Cardiac muscle cell (in vitro differentiated cells and primary cell): ENCODE data around the gene SPOCK3. TPM values are rescaled to one million over a fixed set of nuclear protein-coding genes. Genes with fewer than 3 reads are reported as not detected.

Experiments
- DNase-seq, 2 donors: peaks; one replicate each; pipeline versions ENCODE4 v3.0.0 to v3.0.0-alpha.2; 2010 to 2017; ENCODE audit warnings: low read depth in 1 of 2, low spot score in 1 of 2
- H3K27ac ChIP-seq: fragments of 200-600 bp; sonication (generic); 2 replicates; pipeline ENCODE4 v1.5.1; 2016
- H3K27me3 ChIP-seq: fragments of 200-600 bp; sonication (generic); 2 replicates; pipeline ENCODE4 v1.6.0; 2016; ENCODE audit warnings: control low read depth
- H3K36me3 ChIP-seq: fragments of 200-600 bp; sonication (generic); 2 replicates; pipeline ENCODE4 v1.5.1; 2016; ENCODE audit warnings: control low read depth
- H3K4me1 ChIP-seq: fragments of 200-600 bp; sonication (generic); 2 replicates; pipeline ENCODE4 v1.8.1; 2017; ENCODE audit warnings: low read depth, mild to moderate bottlenecking, mixed run types
- H3K4me3 ChIP-seq: fragments of 200-600 bp; sonication (generic); 2 replicates; pipeline ENCODE4 v1.5.1; 2016; ENCODE audit warnings: mild to moderate bottlenecking
- H3K9me3 ChIP-seq: fragments of 200-600 bp; sonication (generic); 2 replicates; pipeline ENCODE4 v1.5.1; 2017; ENCODE audit warnings: low read depth, mild to moderate bottlenecking, control low read depth
- polyA plus RNA-seq: library from polyadenylated mRNA; unstranded; fragments of >200 nt; fragmentation: Nextera tagmentation; extraction: Ambion mirVana; gene quantifications from 2 replicates; pipeline ENCODE4 v1.2.1, GENCODE V29; 2016
- total RNA-seq: library from RNA; depleted of rRNA; stranded (reverse); fragments of >200 nt; gene quantifications from 2 replicates; pipeline ENCODE4 v1.2.3, GENCODE V29; 2016
- TF ChIP-seq, protein P1 (sequence below): IDR thresholded peaks from 2 replicates; pipeline ENCODE4 v1.5.1; 2012; ENCODE audit warnings: low read depth, mild to moderate bottlenecking, low read length

Gene SPOCK3
- total and polyA plus RNA-seq, 2 experiments from 2014 or later, result 1.3 to 4.6 TPM

DNA sequence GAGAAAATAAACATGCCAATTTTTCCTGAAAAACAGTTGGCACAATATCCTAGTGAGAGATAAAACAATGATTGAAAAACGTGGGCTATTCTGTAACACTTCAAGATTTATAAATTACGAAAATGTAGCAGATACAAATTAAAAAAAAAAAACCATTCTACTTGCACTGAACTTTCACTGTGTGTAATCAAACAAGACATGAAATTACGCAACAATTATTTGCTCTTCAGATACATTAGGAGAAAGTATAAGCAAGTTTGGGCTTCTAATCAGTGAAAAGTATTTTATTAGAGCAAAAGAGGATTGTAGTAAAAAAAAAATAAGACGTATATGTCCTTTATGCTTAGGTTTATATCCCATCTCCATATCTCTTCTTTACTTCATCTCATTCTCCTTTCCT lies 320.4 kb downstream of the SPOCK3 start:
- DNase-seq, result no peak
- TF ChIP-seq, protein P1, sequence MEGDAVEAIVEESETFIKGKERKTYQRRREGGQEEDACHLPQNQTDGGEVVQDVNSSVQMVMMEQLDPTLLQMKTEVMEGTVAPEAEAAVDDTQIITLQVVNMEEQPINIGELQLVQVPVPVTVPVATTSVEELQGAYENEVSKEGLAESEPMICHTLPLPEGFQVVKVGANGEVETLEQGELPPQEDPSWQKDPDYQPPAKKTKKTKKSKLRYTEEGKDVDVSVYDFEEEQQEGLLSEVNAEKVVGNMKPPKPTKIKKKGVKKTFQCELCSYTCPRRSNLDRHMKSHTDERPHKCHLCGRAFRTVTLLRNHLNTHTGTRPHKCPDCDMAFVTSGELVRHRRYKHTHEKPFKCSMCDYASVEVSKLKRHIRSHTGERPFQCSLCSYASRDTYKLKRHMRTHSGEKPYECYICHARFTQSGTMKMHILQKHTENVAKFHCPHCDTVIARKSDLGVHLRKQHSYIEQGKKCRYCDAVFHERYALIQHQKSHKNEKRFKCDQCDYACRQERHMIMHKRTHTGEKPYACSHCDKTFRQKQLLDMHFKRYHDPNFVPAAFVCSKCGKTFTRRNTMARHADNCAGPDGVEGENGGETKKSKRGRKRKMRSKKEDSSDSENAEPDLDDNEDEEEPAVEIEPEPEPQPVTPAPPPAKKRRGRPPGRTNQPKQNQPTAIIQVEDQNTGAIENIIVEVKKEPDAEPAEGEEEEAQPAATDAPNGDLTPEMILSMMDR, result no peak
- Histone ChIP-seq H3K4me3 (no peak overlapping the region), H3K36me3 (no peaks in the 10 kb centered on the region), H3K27me3 (no peaks in the 10 kb centered on the region), H3K4me1 (no peaks in the 10 kb centered on the region), H3K9me3 (no peaks in the 10 kb centered on the region), H3K27ac (no peak overlapping the region)

DNA sequence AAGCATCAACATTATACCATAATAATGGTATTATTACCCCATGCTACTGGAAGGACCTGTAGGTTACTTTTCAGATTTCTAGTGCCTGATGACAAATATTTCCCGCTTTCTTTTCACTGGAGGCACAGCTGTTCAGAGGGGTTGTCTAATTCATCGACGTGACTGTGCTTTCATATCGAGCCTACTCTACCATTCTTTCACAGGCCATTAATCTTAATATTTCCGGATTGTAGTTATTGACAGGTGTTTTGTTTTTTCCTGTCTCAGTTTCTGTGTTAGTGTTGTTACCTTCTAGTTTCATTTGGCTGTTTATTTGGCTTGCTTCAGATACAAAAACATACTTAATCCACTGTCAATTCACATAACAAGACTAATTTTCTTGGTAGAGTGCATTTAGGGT lies 330.9 kb downstream of the SPOCK3 start:
- no peak overlapping the region for H3K4me3 ChIP-seq
- no peak for DNase-seq
- H3K9me3 ChIP-seq, result no peaks in the 10 kb centered on the region
- no peaks in the 10 kb centered on the region for H3K36me3 ChIP-seq
- H3K4me1 ChIP-seq, result no peaks in the 10 kb centered on the region
- no peaks in the 10 kb centered on the region for H3K27me3 ChIP-seq
- TF ChIP-seq, protein P1, result no peak
- H3K27ac ChIP-seq, result no peak overlapping the region

DNA sequence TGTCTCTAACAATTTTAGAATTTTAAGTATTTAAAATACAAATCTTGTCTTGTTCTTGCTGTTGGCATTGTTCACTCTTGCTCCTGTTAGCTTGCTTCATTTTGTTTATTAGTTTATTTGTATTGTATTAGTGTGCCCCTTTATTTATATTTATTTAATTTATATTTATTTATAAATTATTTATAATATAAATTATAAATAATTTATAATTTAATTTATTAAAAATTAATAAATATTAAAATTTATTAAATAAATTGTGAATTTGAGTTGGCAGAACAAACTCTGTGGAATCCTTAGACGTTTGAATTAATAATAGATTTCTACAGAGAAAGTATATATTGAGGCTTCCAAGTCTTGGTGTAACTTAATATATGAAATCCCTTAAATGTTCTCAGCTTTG lies 331.4 kb downstream of the SPOCK3 start:
- DNase-seq, result no peak
- Histone ChIP-seq H3K4me1 (no peaks in the 10 kb centered on the region), H3K9me3 (no peaks in the 10 kb centered on the region), H3K27ac (no peak overlapping the region), H3K36me3 (no peaks in the 10 kb centered on the region), H3K4me3 (no peak overlapping the region), H3K27me3 (no peaks in the 10 kb centered on the region)
- TF ChIP-seq, protein P1, result no peak

DNA sequence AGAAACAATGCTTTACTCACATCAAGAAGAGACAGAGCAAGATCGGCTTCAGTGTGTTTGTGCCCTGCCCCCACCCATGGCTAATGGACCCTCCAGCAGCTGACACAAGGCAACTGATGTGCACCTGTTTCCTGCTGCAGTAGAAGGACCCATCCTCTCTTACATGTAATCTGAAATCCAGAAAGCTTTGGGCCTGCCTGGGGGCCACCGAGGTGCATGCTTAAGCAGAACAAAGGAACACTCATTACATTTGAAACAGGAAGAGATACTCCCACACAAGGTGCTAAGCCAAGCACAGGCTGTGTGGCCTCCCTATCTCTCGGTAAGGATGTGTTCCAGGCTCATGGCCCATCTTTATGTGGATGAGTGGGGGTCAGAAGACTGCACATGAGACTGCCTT lies 338.0 kb downstream of the SPOCK3 start:
- Histone ChIP-seq H3K9me3 (no peaks in the 10 kb centered on the region), H3K27ac (no peak overlapping the region), H3K36me3 (no peaks in the 10 kb centered on the region), H3K27me3 (no peaks in the 10 kb centered on the region), H3K4me3 (no peak overlapping the region), H3K4me1 (no peaks in the 10 kb centered on the region)
- TF ChIP-seq, protein P1, result no peak
- DNase-seq, result no peak

DNA sequence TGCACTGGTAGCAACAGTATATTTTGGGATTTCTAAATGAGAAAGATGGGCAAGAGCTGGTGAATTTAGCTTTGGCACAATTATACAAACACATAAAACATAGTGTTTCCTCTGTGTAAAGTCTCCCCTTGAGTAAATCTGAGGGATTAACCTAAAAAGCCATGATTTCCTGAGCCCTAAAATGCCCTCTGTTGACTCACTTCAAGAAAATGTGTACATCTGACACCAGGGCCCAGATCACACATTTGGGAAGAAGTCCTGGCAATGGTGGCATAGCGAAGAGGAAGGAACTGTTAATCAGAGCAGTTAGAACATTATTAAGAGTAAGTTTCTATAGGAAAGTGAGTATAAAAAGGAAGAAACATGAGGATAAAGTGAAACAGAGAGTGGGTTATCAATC lies 338.5 kb downstream of the SPOCK3 start:
- no peak overlapping the region for H3K4me3 ChIP-seq
- DNase-seq, result no peak
- no peaks in the 10 kb centered on the region for H3K36me3 ChIP-seq
- H3K27ac ChIP-seq, result no peak overlapping the region
- H3K4me1 ChIP-seq, result no peaks in the 10 kb centered on the region
- H3K27me3 ChIP-seq, result no peaks in the 10 kb centered on the region
- TF ChIP-seq, protein P1, result no peak
- no peaks in the 10 kb centered on the region for H3K9me3 ChIP-seq

DNA sequence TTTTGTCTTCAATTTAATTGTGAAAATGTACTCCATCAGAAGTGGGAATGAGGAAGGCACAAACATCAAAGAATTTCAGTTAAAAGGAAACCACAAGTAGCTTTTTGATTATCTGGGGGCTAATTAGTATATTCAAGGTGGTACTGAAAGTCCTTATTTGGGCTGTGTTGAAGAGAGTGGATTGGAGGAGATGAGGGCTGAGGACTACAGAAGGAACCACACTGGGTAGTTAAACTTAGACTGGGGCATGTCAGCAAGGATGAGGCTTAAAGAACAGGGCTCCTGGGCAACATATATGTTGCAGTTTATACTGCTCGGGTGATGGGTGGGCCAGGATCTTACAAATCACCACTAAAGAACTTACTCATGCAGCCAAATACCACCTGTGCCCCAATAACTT lies 346.8 kb downstream of the SPOCK3 start:
- H3K27ac ChIP-seq, result no peak overlapping the region

More for the DNA sequence above, 346.8 kb downstream of the SPOCK3 start:
- Histone ChIP-seq H3K36me3 (no peaks in the 10 kb centered on the region), H3K4me3 (no peak overlapping the region), H3K4me1 (no peaks in the 10 kb centered on the region), H3K9me3 (no peaks in the 10 kb centered on the region), H3K27me3 (no peaks in the 10 kb centered on the region)
- no peak for DNase-seq
- TF ChIP-seq, protein P1, result no peak
